ENCODE measurements around the gene FOXA3. TPM values are rescaled to one million over a fixed set of nuclear protein-coding genes. Genes with fewer than 3 reads are reported as not detected.

The FOXA3 gene
- total RNA-seq, 4 donors from 2014 or later = 1.9 to 24.4 (median 9.2) TPM

GRCh38 chr19:45876411-45877197 lies 12.5 kb downstream of the FOXA3 start:
- no peaks in the 10 kb centered on the region for H3K27me3 ChIP-seq
- TF ChIP-seq CTCF (IDR thresholded peaks at IDR 0.05) = no peak
- no peak for TF ChIP-seq EP300 (IDR thresholded peaks at IDR 0.05; ENCODE audit: low read depth)
- TF ChIP-seq POLR2A (IDR thresholded peaks at IDR 0.05) = peak; percentile 54
- TF ChIP-seq POLR2AphosphoS5 (IDR thresholded peaks at IDR 0.05) = no peak
- H3K36me3 ChIP-seq = no peaks in the 10 kb centered on the region
- H3K9me3 ChIP-seq = no peaks in the 10 kb centered on the region
- peak overlapping the region; percentile 62 to 84 (median 75) for H3K27ac ChIP-seq
- 14 to 17% methylated on average over 1 to 26 of the region's 41 CpGs for WGBS, 2 donors (ENCODE audit: low coverage in 1 of 2)
- peak overlapping the region in 2 of 4 donors; percentile 22 to 34 for H3K4me3 ChIP-seq
- H3K4me1 ChIP-seq = peaks cover 3 to 44% (median 32%) of the 10 kb centered on the region in 4 donors
- in situ Hi-C loops (cut with MboI; ENCODE audit: low pct_ligation_motif_present in 1 of 4, low pct_unique_long_range_greater_than_20kb in 1 of 4, low sequenced_read_pairs in 3 of 4) (no loop called here), intact Hi-C loops (cut with DNase I; ENCODE audit: low total_unique reads) (no loop called here)
- DNase-seq = peak; percentile 57

DNA sequence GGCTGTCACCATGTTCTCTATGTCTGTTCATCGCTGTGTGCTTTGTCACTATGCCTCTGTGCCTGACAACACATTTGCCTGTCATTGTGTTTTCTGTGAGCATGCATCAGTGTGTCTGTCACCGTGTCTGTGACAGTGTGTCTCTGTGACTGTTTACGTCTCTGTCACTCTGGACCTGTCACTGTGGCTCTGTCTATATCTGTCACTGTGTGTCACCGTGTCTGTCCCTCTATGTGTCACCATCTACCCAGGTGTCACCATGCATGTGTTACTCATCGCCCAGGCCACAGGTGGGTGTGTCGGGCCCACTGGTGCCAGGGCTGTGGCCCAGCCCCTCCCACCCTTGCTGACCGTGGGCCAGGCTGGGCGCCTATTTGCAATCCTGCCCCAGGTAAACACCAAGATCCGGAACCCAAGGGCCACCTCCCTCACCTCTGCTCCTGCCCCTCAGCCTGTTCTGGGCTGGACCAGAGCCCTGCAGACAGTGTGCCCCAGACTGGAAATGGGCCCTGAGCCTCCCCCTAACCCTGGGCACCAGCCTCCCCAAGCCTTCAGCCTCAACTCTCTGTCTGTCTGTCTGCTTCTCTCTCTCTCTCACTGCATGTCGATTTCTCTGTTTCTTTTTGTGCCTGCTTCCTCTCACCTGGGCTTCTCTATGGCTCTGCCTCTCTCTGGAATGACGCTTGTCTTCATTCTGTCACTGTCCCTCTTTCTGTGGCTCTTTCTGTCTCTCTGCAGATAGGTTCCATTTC lies 14.1 kb downstream of the FOXA3 start:
- intact Hi-C loops (cut with DNase I; ENCODE audit: low total_unique reads) = no loop called here
- H3K36me3 ChIP-seq = no peaks in the 10 kb centered on the region
- peaks cover 19 to 60% (median 48%) of the 10 kb centered on the region in 4 donors for H3K4me1 ChIP-seq
- H3K27ac ChIP-seq = peak overlapping the region; percentile 51 to 90 (median 72)
- no peaks in the 10 kb centered on the region for H3K9me3 ChIP-seq
- 43 to 93% methylated on average over 2 to 11 of the region's 11 CpGs for WGBS, 2 donors (ENCODE audit: low coverage in 1 of 2)
- TF ChIP-seq CTCF (IDR thresholded peaks at IDR 0.05) (no peak), POLR2A (IDR thresholded peaks at IDR 0.05) (peak; percentile 33), POLR2AphosphoS5 (IDR thresholded peaks at IDR 0.05) (peak in 2 of 3 donors; percentile 39 to 53)
- peak; percentile 81 for DNase-seq
- no peak overlapping the region for H3K4me3 ChIP-seq
- no peaks in the 10 kb centered on the region for H3K27me3 ChIP-seq
- in situ Hi-C loops (cut with MboI; ENCODE audit: low pct_ligation_motif_present in 1 of 4, low pct_unique_long_range_greater_than_20kb in 1 of 4, low sequenced_read_pairs in 3 of 4) = no loop called here

- no peak overlapping the region for H3K4me3 ChIP-seq
- in situ Hi-C loops (cut with MboI; ENCODE audit: low pct_ligation_motif_present in 1 of 4, low pct_unique_long_range_greater_than_20kb in 1 of 4, low sequenced_read_pairs in 3 of 4) = no loop called here
- H3K4me1 ChIP-seq = peaks cover 26 to 68% (median 55%) of the 10 kb centered on the region in 4 donors
Observed at GRCh38 chr19:45879055-45879454, 14.9 kb downstream of the FOXA3 start.

More at GRCh38 chr19:45879055-45879454, 14.9 kb downstream of the FOXA3 start:
- 70% methylated on average over 8 of the region's 8 CpGs; no CpG with 5 or more reads in 1 of the 2 donors for WGBS, 2 donors (ENCODE audit: low coverage in 1 of 2)
- DNase-seq = no peak
- H3K27me3 ChIP-seq = no peaks in the 10 kb centered on the region
- TF ChIP-seq EP300 (IDR thresholded peaks at IDR 0.05; ENCODE audit: low read depth) = no peak
- TF ChIP-seq POLR2AphosphoS5 (IDR thresholded peaks at IDR 0.05) = no peak
- no peak for TF ChIP-seq CTCF (IDR thresholded peaks at IDR 0.05)
- H3K9me3 ChIP-seq = no peaks in the 10 kb centered on the region
- H3K27ac ChIP-seq = peak overlapping the region; percentile 51 to 90 (median 72)
- intact Hi-C loops (cut with DNase I; ENCODE audit: low total_unique reads) = no loop called here
- H3K36me3 ChIP-seq = no peaks in the 10 kb centered on the region
